GM18508 (cell line): ENCODE data around the gene WDR27.
"Not testable (repeated sequence)": the region's sequence is repeated elsewhere in the genome, so short reads cannot be mapped to it uniquely, and the experiment has no call there.

Source experiments
- ATAC-seq: cut with Tn5 transposase; IDR thresholded peaks from one replicate; pipeline ENCODE4 v1.9.1; 2021; ENCODE audit warnings: moderate number of reproducible peaks; ENCODE audit not compliant: insufficient read depth, unreplicated experiment

WDR27 gene

DNA sequence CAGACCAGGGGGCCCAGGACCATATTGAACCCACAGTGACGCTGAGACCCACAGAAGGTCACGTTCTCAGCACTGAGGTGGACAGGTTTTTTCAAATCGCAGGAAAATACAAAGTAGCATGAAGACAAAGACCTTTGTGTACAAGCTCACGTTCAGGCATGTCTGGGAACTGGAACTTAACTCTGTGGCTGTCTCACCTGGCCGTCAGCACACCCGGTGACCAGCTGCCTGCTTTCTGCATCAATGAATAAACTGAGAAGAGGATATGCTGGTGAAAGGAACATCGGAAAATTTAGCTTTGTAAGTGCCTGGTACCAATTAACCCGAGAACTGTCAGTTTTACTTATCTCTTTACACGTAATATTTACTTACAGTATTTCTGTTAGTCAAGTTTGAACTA, 36.5 kb downstream of the WDR27 start:
- no peak for ATAC-seq

DNA sequence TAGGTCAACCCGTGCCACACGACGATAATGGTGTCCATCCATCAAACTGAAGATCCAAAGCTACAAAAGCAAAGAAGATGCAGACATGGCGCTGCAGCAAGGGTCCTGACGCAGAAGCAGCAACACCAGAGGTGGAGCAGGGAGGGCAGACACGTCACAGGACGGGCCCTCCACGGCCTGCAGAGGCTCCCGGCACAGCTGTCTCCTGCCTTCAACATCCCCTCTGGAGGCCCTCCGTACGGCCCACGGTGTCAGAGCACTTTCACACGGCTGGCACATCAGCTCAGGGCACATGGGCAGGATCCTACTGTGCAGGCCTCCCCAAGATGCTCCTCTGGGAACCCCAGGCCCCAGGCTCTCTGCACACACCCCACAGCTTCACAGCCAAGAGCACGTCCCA, 37.6 kb downstream of the WDR27 start:
- no peak for ATAC-seq

DNA sequence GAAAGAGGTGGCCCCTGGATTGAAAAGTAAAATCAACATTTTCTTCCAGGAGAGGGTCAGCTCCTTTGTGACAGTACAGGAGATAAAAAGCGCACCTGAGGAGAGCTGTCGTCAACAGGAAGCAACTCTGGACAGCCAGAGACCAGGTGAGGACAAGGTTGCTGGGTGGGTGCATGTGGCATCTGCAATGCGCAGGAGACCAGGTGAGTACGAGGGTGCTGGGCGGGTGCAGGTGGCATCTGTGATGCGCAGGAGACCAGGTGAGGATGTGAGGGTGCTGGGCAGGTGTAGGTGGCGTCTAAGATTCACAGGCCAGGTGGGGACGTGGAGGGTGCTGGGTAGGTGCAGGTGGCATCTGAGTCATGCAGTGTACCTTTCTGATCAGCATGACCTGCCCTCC, 38.4 kb downstream of the WDR27 start:
- ATAC-seq: no peak

DNA sequence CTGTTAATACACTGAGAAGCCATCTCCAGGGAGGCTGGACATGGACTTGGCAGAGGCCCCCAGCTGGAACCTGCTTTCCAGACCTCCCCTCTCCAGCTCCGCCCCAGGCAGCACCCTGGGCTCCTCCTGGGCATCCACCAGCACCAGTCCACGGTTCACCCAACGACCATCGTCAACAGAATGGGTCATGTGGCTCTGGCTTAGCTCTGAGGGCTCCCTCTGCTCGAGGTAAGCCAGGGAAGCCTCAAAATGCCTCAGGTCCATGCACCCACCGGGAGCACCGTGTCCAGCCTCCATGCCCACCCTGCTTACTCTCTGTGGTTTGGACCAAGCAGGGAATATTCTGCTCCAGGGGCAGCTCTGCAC, 40.5 kb downstream of the WDR27 start:
- no peak for ATAC-seq

DNA sequence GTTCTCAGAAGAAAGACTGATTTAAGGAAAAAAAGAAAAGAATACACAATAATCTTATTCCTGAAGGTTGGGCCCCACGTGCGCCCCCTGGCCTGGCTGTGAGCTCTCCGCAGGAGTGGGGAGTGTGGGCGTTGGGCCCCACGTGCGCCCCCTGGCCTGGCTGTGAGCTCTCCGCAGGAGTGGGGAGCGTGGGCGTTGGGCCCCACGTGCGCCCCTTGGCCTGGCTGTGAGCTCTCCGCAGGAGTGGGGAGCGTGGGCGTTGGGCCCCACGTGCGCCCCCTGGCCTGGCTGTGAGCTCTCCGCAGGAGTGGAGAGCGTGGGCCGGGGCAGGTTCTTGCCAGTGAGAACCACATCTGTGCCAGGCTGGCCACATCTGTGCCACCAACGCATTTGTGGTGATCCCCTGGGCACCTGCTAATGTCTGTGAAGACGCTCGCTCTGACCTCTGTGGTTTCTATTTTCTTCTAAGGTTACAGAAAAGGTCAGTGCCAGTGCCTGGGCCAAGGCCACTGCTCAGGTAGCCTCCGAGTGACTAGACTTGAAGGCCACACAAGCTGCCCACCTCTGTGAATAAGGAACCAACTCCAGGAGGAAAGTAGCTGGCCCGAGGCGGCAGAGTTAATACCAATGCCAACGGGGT, 41.0 kb downstream of the WDR27 start:
- ATAC-seq: no peak

DNA sequence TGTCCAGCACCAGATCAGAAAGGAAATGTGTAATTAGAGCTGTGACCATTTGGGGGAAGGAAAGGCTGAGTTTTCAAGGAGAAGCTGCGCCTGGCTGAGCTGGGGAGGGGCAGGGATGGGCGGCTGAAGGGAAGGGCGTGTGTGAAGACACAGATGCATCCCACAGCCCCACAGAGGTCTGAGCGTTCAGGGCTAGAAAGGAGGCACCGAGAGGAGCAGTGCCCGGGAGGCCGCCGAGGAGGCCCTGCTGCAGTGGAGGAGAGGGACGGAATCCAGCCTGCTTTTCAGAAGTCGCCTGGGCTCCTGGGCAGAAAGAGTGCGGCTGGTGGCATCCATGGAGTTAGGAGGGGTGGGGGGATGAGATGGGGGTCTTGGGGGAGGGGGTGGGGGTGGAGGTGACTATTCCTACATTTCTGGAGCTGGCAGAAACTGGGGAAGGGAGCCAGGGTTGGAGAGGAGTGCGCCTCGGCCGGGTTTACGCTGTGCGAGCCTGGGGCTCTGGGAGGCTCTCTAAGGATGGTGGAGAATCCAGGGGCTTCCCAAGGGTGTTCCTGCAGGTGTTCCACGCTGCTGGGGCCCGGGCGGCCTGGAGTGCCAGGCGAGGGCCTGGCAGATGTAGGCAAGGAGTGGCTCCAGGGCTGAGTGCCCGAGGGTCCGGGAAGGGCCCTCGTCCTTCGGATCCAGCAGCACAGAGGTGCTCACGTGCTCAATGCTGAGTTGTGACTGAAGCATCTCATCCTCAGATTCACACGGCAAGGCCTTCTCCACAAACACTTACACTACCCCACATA, 41.8 kb downstream of the WDR27 start:
- ATAC-seq: no peak

DNA sequence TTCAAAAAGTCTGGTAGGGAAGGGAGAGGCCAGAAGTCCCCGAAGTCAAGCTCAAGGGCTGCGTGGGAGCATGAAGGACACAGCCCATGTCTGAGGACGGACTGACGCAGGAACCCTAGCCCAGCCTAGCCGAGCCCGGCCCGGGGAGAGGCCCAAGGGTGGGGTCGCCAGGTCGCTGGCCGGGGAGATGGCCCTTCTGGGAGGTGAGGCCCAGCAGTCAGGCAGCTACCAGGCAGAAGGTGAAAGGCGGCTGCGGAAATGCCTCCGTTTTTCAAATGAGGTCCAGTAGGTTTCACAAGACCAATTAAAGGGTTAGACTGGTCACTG, 44.6 kb downstream of the WDR27 start:
- no peak for ATAC-seq

DNA sequence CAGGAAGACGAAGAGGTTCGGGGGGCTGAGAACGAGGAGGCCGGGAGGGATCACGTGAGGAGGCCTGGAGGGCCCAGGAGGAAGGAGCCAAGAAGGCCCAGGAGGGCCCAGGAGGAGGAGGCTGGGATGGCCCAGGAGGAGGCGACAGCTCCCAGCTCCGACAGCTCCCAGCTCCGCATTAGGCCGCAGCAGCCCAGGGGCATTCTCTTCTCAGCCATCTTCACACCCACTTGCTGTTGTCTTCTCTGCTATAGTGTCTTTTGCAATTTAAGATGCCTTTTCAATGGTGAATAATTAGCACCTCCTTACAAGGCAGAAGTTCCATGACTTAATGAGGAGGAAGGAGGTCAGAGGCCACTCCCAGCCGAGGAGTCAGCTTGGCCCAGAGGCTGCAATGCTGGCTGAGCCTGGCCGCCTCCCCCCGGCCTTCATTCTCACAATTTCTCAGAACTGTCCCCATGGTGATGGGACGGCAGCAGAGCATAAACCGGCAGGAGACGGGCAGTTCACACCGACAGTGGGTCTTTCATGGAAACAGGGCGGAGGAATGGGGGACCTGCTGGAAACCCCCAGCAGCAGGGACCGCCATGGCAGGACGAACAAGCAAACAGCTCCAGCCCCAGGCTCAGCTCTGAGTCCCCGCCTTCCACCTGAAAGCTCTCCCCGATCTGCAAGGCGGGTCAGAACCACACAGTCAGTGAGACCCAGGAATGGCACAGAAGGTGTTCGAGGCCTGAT, 45.1 kb downstream of the WDR27 start:
- no peak for ATAC-seq

DNA sequence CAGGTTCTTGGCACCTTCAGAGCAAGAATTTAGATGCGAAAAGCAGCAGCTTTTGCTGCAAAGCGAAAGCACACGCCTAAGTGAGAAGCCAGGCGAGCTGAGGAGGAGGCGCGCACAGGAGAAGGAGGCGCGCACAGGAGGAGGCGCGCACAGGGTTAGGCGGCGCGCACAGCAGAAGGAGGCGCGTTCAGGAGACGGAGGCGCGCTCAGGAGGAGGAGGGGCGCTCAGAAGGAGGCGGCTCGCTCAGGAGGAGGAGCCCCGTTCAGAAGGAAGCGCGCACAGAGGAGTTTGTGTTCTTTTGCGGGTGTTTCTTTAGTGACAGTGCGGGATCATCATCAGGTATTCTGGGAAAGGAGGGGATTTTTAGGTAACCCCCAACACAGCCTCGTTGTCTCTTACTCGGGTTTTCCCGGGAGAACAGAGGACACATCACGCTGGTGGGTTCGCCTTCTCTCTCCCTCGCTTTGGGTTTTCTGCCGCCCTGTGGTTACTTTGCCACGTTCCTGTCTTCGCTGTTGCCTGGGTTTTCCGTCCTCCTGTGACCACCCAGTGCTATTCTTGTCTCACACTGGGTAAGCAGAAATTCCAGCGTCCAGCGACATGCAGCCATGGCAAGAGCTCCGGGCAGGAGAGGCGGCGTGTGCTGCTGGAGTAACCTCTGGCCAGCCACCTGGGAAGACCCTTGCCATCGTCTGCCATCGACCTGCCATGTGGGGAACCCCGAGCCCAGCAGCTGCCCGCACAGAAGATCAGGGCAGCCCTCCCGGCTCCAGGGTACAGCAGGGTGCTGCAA, 47.0 kb downstream of the WDR27 start:
- no peak for ATAC-seq

DNA sequence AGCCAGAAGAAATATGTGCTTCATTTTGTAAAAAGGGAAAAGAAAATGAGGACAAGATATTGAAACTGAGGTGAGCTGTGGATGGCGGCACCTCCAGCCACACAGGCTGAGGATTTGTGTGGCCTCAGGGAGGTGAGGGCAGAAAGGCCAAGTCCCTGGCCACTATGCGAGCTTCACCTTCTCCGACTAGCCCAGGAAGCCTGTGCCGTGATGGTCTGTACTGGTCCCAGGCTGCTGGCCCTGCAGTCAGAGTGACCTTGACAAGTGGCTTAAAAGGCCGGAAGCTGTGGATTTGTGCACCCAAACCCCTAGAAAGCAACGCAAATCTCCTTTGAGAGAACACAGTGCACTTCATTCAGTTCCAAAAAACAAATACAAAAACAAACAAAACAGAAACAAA, 48.1 kb downstream of the WDR27 start:
- ATAC-seq: no peak

DNA sequence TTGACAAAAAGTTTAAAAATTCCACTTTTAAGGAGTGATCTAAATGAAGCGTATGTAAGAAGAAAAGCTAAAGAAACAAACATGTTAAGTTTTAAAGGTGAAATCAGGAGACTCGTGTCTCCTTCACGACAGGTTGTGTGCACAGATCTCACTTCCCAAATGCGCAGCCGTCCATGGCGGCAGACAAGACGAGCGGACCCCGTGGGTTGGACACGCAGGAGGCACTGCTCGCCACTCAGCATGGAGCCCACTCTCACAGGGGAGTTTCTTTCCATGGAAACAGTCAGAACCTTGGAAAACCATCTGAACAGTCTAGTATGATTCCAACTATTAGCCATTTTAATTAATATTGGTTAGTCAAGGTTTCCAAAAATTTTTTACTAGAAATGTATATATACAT, 48.9 kb downstream of the WDR27 start:
- ATAC-seq: no peak

DNA sequence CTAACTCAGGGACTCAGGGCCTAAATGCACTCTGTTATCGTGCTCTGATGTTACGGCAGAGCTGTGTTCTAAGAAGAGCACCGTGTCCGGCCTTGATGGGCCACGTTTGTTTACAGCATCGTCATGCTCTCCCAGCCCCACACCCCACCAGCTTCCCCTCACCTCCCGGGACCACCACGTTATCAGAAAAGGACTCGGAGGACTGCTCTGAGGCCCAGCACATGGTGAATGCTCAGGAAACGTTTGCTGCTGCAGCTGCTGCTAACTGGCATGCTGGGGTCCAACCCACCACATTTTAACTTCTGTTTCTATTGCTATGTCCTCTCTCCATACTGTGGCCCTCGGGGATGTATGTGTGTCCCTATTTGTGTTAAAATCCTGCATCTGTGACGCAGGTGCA, 50.3 kb downstream of the WDR27 start:
- ATAC-seq: no peak

DNA sequence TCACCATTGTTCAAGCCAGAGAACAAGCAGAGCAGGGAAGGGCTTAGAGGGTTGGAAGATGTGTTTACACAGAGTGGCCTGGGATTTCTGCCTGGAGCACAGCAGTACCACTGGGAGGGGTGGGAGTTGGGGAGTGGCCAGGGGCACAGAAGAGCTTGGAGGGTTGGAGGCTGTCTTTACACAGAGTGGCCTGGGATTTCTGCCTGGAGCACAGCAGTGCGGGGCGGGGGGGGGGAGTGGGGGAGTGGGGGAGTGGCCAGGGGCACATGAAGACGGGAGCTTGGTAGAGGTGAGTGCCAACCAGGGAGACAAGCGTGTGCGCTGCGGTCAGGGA, 50.9 kb downstream of the WDR27 start:
- ATAC-seq: no peak

DNA sequence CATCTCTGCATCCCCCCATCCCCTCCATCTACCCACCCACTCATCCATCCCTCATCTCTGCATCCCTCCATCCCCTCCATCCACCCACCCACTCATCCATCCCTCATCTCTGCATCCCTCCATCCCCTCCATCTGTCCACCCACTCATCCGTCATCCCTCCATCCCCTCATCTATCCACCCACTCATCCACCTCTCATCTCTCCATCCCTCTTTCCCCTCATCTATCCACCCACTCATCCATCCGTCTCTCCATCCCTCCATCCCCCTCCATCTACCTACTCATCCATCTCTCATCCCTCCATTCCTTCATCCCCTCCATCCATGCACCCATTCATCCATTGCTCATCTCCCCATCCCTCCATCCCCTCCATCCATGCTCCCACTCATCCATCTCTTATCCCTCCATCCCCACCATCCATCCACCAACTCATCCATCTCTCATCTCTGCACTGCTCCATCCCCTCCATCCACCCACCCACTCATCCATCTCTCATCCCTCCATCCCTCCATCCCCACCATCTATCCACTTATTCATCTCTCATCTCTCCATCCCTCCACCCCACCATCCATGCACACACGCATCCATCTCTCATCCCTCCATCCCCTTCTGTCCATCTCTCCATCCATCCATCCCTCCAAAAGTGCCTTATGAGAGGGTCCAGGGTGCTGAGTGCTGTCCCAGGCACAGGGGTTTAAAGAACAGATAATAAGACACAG, 51.4 kb downstream of the WDR27 start:
- no peak for ATAC-seq

DNA sequence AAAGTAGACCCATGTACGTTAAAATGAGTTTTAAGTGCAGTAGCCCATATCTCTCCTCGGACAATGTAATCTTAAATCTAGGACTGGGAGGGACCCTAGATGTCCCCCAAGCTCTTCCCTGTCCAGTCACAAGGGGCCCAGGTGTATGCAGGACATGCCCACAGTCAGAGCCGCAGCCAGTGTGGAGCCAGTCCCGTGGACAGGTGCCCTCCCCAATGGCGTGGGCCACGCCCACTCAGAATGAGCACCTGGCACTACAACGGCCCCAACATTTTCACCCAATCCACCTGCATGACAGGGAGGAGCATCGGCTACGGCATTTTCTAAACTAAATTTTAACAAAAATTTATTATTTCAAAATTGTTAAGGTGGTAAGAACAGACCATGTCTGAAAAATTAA, 53.2 kb downstream of the WDR27 start:
- no peak for ATAC-seq

DNA sequence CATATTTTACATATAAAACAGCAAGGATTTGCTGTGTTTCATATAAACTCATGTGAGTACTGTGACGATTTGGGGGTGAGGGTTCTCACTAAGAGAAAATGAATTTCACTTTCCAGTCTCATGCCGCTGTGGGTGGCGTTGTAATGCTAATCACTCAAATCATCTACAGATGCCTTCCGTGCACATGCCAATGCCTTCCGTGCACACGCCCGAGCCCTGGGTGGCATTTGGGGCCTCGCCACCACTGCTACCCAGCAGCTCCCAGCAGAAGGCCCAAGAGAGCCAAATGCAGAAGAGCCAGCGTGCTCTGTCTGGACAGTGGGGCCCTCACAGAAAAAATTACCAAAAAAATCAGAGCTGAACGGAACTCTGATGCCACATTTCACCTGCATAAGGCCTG, 53.7 kb downstream of the WDR27 start:
- no peak for ATAC-seq

DNA sequence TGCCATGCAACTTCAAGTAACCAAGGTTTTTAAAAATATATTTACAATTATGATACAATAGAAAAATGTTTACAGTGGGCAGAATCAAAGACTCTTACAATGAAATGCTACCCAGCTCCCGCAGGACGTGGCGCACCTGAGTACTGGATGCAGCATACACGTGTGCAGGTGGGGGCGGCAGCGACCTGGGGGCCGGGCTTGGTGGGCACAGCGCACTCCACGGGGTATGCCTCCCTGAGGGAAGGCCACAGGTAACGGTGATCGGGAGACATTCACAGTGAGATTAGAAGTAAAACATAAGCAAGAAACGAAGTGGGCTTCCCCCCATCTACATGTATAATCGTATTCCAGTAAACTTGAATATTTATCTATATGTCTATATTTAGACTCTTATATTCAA, 54.2 kb downstream of the WDR27 start:
- ATAC-seq: no peak

DNA sequence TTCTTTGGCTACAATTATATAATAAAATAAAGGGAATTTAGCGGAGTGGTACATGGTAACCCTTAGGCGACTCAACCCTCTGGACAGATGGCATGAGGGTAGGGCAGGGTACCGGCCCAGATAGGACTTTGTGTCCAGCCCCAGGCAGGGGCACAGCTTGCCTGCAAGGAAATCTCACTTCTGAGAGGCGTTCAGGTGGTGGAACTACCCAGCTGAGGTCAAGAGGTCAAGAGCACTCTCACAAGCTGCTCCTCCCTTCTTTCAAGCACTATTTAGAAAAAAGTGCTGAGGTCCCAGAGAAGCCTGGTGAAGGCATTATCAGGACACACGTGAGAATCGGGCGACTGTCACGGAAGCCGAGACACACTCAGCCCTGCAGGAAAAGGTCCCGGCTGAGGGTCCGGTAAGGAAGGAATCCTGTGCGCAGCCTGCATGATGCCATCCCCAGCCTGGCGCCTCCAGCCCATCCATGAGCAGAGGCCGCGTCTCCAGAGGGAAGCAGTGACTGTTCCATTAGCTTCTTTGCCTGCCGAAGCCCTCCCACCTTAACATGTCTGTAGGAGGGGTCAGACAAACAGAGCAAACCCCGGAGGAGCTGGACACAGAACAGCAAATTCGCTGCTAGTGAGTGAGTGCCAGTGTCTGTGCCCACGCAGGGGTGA, 54.8 kb downstream of the WDR27 start:
- ATAC-seq: no peak

DNA sequence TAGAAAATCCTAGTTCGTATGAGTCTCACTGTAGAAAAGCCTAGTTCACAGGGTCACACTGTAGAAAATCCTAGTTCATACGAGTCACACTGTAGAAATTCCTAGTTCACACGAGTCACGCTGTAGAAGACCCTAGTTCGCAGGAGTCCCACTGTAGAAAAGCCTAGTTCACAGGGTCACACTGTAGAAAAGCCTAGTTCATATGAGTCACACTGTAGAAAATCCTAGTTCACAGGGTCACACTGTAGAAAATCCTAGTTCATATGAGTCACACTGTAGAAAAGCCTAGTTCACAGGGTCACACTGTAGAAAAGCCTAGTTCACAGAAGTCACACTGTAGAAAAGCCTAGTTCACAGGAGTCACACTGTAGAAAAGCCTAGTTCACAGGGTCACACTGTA, 56.4 kb downstream of the WDR27 start:
- not testable (repeated sequence) for ATAC-seq

DNA sequence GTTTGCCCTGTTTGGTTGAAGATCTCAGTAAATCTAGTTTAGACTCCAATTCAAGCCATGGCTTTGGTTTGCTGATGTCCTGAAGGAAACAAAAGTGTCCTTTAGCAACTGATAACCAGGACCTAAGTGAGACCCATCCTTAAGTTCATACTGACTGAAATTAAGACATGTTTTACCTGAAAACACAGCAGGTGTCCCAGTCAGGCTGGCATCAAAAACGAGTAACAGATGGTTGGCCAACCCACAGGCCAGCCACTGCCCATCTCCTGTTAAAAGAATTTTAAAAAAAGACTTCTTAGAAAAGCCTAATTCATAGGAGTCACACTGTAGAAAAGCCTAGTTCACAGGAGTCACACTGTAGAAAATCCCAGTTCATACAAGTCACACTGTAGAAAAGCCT, 58.3 kb downstream of the WDR27 start:
- ATAC-seq: no peak
